ENCODE measurements around the gene SLC38A5. TPM values are rescaled to one million over a fixed set of nuclear protein-coding genes. Genes with fewer than 3 reads are reported as not detected.

SLC38A5 gene
- total RNA-seq, 1 experiment from 2014 or later: 54.6 TPM

- POLR2A ChIA-PET: no interaction called here
- DNase-seq (ENCODE audit: low read depth, low spot score): no peak
- BruUV-seq (replicated peaks): no TSS peak
Measured at GRCh38 chrX:48515842-48516241, 45.8 kb upstream of the SLC38A5 start.

More at GRCh38 chrX:48515842-48516241, 45.8 kb upstream of the SLC38A5 start:
- no peak overlapping the region for H3K4me2 ChIP-seq (ENCODE audit: low read length)
- RAD21 ChIA-PET (ENCODE audit: low non-redundant PET in 1 of 2, low total read pairs in 2 of 2, uncharacterized antibody in 2 of 2, unreplicated experiment in 2 of 2): no interaction called here
- no peak overlapping the region for H3K9ac ChIP-seq (ENCODE audit: low read length)
- no peaks in the 10 kb centered on the region for H3K9me2 ChIP-seq (ENCODE audit: insufficient read depth)
- no peak for ATAC-seq
- peaks cover 0 to 4% of the 10 kb centered on the region in 2 experiments; a peak in 2 of 4 replicates for H3K4me1 ChIP-seq (ENCODE audit: control insufficient read depth in 1 of 2, insufficient read depth in 2 of 2, low read length in 2 of 2)
- no peak overlapping the region for H2AFZ ChIP-seq (ENCODE audit: low read depth, low read length, poor library complexity, severe bottlenecking)
- no peak overlapping the region for H3K27ac ChIP-seq (ENCODE audit: low read depth, low read length)
- H4K20me1 ChIP-seq (ENCODE audit: insufficient read depth): no peaks in the 10 kb centered on the region
- TF ChIP-seq FOSL1 (IDR thresholded peaks at IDR 0.05; ENCODE audit: low read depth) (no peak), SRF (IDR thresholded peaks at IDR 0.05; ENCODE audit: low read depth) (no peak), CBX3 (IDR thresholded peaks at IDR 0.05; ENCODE audit: low read depth) (no peak), YY1 (IDR thresholded peaks at IDR 0.05; ENCODE audit: extremely low read depth, insufficient replicate concordance, low read depth, low read length) (no peak), POLR2A (IDR thresholded peaks at IDR 0.05; ENCODE audit: borderline replicate concordance, extremely low read depth, insufficient read depth, insufficient read length) (no peak), TCF7L2 (IDR thresholded peaks at IDR 0.05; ENCODE audit: borderline replicate concordance, extremely low read depth, insufficient read depth, insufficient read length) (no peak), MAX (IDR thresholded peaks at IDR 0.05) (no peak), CEBPB (IDR thresholded peaks at IDR 0.05; ENCODE audit: low read depth) (no peak), EZH2 (IDR thresholded peaks at IDR 0.05) (no peak), POLR2AphosphoS5 (IDR thresholded peaks at IDR 0.05; ENCODE audit: low read depth, low read length) (no peak), ELF1 (IDR thresholded peaks at IDR 0.05; ENCODE audit: borderline replicate concordance, low read depth) (no peak), JUND (IDR thresholded peaks at IDR 0.05) (no peak), ZFX (IDR thresholded peaks at IDR 0.05) (no peak), ZBTB33 (IDR thresholded peaks at IDR 0.05; ENCODE audit: extremely low read depth, insufficient replicate concordance, low read length) (no peak), ATF3 (IDR thresholded peaks at IDR 0.05) (no peak), EGR1 (IDR thresholded peaks at IDR 0.05; ENCODE audit: low read depth) (no peak), RAD21 (IDR thresholded peaks at IDR 0.05; ENCODE audit: low read depth) (no peak), ZNF274 (IDR thresholded peaks at IDR 0.05; ENCODE audit: low read depth, low read length) (no peak)
- no peaks in the 10 kb centered on the region for H3K9me3 ChIP-seq (ENCODE audit: control insufficient read depth in 1 of 2, insufficient read depth in 1 of 2, low read depth in 1 of 2, low read length in 2 of 2)
- no peaks in the 10 kb centered on the region for H3K79me2 ChIP-seq (ENCODE audit: insufficient read depth, low read length)
- intact Hi-C loops (cut with micrococcal nuclease): no loop called here
- H3K36me3 ChIP-seq (ENCODE audit: control insufficient read depth in 1 of 2, insufficient read depth in 2 of 2, low read length in 2 of 2): no peaks in the 10 kb centered on the region
- no peaks in the 10 kb centered on the region for H3K27me3 ChIP-seq (ENCODE audit: insufficient read depth, low read length)
- CTCF ChIA-PET: no interaction called here
- H3K4me3 ChIP-seq (replicated peaks in 1 of 2; ENCODE audit: low read depth in 1 of 2, low read length in 2 of 2): no peak overlapping the region
